ENCODE data around the gene NCLN.

Gene NCLN

DNA sequence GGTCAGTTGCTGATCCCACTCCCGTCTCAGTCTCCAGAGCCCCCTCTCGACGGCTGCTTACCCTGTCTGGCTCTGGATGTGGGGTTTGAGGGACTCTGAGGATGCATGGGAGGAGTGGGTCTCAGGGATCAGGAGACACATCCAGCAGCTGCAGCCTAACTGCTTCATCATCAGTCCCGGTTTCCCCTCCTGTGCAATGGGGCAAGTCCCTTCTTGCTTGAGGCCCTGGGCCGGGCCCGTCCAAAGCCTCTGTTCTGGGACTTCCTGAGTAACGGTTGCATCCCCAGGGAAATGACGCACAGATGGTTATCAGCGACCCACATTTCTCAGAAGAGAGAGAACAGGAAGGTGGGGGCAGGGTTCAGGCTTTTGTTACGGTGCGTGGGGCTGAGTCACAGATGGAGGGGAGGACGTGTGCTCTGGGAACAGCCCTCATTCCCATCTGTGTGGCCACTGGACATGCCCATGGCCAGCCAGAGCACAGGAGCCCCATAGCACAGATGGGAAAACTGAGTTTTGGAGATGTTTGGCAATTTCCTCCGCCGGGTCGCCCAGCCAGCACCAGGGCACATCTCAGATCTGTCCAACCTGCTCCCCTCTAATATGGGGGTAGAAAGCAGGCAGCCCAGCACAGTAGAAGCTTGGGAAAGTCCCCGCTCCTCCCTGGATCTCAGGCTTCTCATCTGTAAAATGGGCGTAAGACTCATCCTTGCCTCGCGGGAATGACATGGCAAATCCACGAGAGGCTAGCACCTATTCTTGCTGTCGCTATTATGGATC, 30.6 kb upstream of the NCLN start:
- TF ChIP-seq, protein P1, sequence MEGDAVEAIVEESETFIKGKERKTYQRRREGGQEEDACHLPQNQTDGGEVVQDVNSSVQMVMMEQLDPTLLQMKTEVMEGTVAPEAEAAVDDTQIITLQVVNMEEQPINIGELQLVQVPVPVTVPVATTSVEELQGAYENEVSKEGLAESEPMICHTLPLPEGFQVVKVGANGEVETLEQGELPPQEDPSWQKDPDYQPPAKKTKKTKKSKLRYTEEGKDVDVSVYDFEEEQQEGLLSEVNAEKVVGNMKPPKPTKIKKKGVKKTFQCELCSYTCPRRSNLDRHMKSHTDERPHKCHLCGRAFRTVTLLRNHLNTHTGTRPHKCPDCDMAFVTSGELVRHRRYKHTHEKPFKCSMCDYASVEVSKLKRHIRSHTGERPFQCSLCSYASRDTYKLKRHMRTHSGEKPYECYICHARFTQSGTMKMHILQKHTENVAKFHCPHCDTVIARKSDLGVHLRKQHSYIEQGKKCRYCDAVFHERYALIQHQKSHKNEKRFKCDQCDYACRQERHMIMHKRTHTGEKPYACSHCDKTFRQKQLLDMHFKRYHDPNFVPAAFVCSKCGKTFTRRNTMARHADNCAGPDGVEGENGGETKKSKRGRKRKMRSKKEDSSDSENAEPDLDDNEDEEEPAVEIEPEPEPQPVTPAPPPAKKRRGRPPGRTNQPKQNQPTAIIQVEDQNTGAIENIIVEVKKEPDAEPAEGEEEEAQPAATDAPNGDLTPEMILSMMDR (IDR thresholded peaks at IDR 0.05; ENCODE audit: extremely low read depth, missing control alignments): no peak
- peak; percentile 87 for DNase-seq (ENCODE audit: low spot score)

DNA sequence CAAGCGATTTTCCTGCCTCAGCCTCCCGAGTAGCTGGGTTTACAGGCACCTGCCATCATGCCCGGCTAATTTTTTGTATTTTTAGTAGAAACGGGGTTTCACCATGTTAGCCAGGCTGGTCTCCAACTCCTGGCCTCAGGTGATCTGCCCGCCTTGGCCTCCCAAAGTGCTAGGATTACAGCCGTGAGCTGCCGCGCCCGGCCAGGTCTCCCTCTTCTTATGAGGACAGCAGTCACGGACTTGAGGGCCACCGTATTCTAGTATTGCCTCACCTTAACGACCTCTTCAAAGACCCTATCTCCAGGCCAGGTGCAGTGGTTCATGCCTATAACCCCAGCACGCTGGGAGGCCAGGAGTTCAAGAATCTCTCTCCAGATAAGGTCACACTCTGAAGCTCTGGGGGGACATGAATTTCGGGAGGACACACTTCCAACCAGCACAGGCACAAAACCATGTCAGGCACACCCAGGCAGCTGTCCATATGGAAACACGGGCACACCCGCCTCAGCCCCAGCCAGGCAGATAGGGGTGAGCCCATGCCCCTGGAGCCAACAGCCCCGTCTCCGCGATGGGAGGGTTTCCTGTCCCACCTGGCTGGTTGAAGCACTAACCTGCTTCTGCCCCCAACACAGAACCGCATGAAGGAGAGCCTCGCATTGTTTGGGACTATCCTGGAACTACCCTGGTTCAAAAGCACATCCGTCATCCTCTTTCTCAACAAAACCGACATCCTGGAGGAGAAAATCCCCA, 28.5 kb upstream of the NCLN start:
- no peak for DNase-seq (ENCODE audit: low spot score)

DNA sequence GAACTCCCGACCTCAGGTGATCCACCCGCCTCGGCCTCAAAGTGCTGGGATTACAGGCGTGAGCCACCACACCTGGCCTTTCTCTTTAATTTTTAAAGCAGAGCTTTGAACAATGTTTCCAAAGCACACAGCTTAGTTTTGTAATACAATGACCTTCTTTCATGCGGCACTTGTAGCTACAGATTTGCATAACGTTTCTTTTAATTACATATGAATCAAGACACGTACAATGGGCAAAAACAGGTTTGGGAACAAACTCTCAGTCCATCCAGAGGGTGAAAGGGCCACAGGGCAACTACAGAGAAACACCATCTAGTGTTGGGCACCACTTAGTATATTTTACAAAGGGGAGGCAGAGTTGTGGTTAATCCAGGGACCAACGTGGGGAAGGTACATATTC, 26.2 kb upstream of the NCLN start:
- DNase-seq (ENCODE audit: low spot score): no peak
- TF ChIP-seq, protein P1 (IDR thresholded peaks at IDR 0.05; ENCODE audit: extremely low read depth, missing control alignments): no peak

More for the DNA sequence above, 28.5 kb upstream of the NCLN start:
- TF ChIP-seq, protein P1 (IDR thresholded peaks at IDR 0.05; ENCODE audit: extremely low read depth, missing control alignments): no peak

DNA sequence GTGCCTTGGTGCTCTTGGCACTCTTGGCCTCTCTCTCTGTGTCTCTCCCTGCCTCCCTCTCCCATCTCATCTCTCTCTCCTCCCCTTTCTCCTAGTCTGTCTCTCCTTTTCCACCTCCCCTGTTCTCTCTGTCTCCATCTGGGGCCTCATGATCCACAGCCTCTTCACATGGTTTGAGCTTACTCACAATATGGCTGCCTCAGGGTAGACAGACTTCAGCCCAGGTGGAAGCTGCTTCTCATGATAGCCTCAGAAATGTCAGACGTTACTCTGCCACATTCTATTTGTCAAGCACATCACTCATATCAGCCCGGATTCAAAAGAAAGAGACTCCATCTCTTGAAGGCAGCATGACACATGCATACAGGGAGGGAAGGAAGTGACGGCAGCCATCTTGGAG, 25.5 kb upstream of the NCLN start:
- DNase-seq (ENCODE audit: low spot score): no peak
- TF ChIP-seq, protein P1 (IDR thresholded peaks at IDR 0.05; ENCODE audit: extremely low read depth, missing control alignments): no peak

DNA sequence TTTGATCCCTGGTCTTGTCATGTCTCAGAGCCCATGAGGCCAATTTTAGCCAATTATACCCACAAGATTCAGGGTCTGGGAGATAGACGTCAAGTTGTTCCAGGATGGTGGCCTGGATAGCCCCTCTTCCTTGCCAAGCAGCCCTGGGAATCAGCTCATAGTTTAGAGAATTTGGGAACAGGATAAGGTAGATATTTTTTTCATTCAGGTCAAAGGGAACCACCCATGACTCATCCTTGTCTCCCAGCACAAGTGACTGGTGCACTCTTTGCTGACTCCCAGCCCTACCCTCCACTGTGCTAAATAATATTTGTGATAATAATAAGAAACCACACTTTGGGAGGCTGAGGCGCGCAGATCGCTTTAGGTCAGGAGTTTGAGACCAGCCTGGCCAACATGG, 24.3 kb upstream of the NCLN start:
- DNase-seq (ENCODE audit: low spot score): no peak
- TF ChIP-seq, protein P1 (IDR thresholded peaks at IDR 0.05; ENCODE audit: extremely low read depth, missing control alignments): no peak

DNA sequence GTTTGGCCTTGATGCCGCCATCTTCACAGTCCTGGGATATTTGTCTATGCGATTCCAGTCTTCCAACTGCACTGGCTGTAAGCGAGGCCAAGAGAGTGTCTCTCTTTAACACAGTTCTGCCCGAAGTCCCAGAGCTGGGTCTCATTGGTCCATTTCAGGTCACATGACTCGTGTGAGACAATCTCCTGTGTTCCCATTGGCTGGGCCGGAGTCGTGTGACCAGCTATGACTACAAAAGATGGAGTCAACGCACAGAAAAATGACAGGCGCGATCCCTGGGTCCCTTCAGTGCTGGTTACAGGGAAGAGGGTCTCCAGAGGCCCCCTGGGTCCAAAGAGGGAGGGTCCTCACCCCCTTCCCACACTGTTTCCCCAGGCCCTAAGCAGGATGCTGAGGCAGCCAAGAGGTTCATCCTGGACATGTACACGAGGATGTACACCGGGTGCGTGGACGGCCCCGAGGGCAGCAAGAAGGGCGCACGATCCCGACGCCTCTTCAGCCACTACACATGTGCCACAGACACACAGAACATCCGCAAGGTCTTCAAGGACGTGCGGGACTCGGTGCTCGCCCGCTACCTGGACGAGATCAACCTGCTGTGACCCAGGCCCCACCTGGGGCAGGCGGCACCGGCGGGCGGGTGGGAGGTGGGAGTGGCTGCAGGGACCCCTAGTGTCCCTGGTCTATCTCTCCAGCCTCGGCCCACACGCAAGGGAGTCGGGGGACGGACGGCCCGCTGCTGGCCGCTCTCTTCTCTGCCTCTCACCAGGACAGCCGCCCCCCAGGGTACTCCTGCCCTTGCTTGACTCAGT, 23.1 kb upstream of the NCLN start:
- DNase-seq (ENCODE audit: low spot score): no peak
- TF ChIP-seq, protein P1 (IDR thresholded peaks at IDR 0.05; ENCODE audit: extremely low read depth, missing control alignments): no peak
